Stimulated activated CD4-positive, alpha-beta T cell treated with anti-CD3 and anti-CD28 coated beads, Interleukin-4, amount 100 ng/mL, for 48 hours (primary cell): Measurements from ENCODE around the gene SLC25A10.

Source experiments
- DNase-seq, 2 donors: peaks; one replicate each; pipeline ENCODE4 v3.0.0-alpha.2; 2020; ENCODE audit warnings: low read depth in 2 of 2

SLC25A10 gene

DNA sequence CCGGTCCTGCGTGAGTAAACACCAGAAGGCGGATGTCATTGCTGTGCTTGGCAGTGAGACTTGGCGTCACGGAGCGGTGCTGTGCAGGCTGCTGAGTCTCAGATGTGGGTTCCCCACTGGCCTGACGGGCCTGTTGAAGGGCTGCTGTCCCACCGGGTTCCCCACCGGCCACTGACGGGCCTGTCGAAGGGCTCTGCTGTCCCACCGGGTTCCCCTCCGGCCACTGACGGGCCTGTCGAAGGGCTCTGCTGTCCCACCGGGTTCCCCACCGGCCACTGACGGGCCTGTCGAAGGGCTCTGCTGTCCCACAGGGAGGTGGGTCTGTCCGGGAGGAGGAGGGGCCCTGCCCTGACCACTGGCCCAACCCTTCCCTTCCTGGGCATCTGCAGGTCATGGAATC is 25.5 kb upstream of the SLC25A10 start:
- no peak for DNase-seq

GRCh38 chr17:81687770-81688541 is 24.1 kb upstream of the SLC25A10 start:
- no peak for DNase-seq

- DNase-seq: no peak
These were observed 23.5 kb upstream of the SLC25A10 start for GRCh38 chr17:81688616-81689015.

- DNase-seq: no peak
These were observed 22.0 kb upstream of the SLC25A10 start for GRCh38 chr17:81690066-81690465.

DNA sequence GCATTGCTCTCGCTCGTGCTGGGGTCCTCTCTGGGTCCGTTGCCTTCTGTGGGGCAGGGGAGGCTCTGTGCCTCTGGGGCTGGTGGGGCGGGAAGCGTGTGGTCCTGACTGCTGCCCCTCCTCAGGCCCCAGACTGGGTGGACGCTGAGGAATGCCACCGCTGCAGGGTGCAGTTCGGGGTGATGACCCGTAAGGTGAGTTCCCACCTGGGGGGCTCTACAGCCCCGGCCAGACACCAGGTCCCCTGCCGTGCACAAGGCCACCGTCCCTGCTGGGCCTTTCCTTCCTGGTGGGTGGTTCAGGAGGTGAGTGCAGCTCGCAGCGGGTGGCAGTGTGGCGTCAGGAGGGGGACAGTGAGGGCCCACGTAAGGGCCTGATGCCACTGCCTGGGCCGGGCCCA is 21.5 kb upstream of the SLC25A10 start:
- DNase-seq: no peak

GRCh38 chr17:81691196-81691595 is 20.9 kb upstream of the SLC25A10 start:
- no peak for DNase-seq

- no peak for DNase-seq
These were observed 20.5 kb upstream of the SLC25A10 start for GRCh38 chr17:81691608-81692007.

- no peak for DNase-seq
These were observed 18.4 kb upstream of the SLC25A10 start for GRCh38 chr17:81693509-81694210.

- DNase-seq: no peak
These were observed 17.3 kb upstream of the SLC25A10 start for GRCh38 chr17:81694810-81695209.

- DNase-seq: no peak
These were observed 16.9 kb upstream of the SLC25A10 start for GRCh38 chr17:81695211-81695610.

GRCh38 chr17:81695801-81696200 is 16.3 kb upstream of the SLC25A10 start:
- DNase-seq: no peak

- DNase-seq: no peak
These were observed 15.7 kb upstream of the SLC25A10 start for GRCh38 chr17:81696218-81696941.

DNA sequence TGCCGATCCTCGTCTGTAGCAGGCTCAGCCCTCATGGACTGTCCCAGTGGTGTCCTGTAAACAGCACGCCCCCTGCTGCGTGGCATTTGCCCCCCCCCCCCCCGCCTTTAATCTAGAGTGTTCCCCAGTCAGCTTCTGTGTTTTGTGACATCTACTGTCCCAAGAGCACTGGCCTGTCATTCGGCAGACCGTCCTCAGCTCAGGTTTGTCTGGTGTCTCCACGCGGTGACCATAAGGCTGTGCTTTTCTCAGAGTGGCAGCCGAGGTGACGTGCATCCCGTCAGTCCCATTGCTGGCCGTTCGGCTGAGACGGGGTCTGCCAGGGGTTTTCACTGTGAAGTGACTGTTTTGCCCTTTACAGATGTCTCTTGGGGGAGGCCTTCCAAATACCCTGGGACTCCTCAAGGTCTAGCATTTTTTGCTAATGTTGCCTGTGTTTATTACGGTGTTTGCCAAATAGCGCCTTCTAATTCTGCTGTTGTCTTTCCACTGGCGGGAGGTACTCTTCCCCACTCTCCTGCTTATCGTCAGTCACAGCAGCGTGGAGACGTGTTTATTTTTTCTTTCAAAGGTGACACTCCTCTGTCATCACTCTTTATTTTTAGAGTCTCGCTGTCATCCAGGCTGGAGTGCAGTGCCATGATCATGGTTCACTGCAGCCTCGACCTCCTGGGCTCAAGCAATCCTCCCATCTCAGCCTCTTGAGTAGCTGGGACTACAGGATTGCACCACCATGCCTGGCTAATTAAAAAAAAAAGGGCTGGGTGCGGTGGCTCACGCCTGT is 14.6 kb upstream of the SLC25A10 start:
- no peak for DNase-seq

DNA sequence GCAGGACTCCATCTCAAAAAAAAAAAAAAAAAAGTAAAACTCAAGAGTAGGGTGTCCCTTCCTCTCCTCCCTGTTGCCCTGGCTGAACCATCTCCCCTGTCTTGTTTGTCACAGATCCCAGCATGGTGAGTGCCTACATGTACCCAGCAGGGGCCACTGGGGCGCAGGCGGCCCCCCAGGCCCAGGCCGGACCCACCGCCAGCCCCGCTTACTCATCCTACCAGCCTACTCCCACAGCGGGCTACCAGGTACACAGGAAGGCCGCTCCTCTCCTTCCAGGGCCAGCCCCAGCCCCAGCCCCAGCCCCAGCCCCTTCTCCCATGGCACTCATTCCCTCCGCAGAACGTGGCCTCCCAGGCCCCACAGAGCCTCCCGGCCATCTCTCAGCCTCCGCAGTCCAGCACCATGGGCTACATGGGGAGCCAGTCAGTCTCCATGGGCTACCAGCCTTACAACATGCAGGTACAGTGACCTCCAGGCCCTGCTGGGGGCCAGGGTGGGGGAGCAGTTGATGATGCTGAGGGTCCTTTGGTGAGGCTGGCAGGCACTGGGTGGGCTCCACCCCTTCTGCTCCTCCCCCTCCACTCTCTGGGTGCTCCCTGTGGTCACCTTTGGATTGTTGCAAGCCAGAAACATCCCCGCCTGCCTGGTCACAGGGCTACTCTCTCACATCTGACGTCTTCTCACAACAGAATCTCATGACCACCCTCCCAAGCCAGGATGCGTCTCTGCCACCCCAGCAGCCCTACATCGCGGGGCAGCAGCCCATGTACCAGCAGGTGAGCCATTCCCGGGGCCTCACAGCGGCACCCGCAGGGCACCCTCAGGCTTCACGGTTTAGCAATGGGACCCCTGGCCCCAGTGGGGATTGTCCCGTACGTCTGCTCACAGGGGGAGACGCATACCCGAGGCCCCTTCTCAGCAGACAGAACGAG is 11.5 kb upstream of the SLC25A10 start:
- DNase-seq: no peak

DNA sequence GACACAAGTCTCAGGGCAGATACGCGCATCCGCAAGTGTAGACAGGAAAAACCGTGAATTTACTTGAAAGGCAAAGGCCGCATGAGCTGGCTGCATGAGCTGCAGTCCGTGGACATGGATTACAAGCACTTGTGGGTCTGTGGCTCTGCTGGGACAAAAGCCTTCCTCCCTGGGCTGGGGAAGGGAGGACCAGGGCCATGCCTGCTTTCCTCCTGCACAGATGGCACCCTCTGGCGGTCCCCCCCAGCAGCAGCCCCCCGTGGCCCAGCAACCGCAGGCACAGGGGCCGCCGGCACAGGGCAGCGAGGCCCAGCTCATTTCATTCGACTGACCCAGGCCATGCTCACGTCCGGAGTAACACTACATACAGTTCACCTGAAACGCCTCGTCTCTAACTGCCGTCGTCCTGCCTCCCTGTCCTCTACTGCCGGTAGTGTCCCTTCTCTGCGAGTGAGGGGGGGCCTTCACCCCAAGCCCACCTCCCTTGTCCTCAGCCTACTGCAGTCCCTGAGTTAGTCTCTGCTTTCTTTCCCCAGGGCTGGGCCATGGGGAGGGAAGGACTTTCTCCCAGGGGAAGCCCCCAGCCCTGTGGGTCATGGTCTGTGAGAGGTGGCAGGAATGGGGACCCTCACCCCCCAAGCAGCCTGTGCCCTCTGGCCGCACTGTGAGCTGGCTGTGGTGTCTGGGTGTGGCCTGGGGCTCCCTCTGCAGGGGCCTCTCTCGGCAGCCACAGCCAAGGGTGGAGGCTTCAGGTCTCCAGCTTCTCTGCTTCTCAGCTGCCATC is 10.6 kb upstream of the SLC25A10 start:
- no peak for DNase-seq

- DNase-seq: peak; percentile 82 to 90
These were observed 8.9 kb upstream of the SLC25A10 start, which contains the start of gene MRPL12 for GRCh38 chr17:81702934-81703746. Gene MRPL12, plus strand, starts transcription at chr17:81703367. Its CDS starts 135 bp downstream, at chr17:81703502.

- no peak for DNase-seq
These were observed 8.1 kb upstream of the SLC25A10 start for GRCh38 chr17:81703747-81704654.
